SU-DHL-6 (cell line): Measurements from ENCODE around the gene GATAD2B.

Experiments
- CTCF ChIP-seq: fragments of 200-600 bp; sonication (generic); IDR thresholded peaks from one replicate; pipeline ENCODE4 v1.5.1; 2017; ENCODE audit warnings: antibody characterized with exemption, mild to moderate bottlenecking, low read length, moderate library complexity; ENCODE audit not compliant: insufficient read depth, poor library complexity, severe bottlenecking
- EZH2phosphoT487 ChIP-seq: fragments of 200-600 bp; sonication (generic), shearing (Covaris generic); conservative IDR thresholded peaks from 2 replicates; pipeline ENCODE4 v1.6.1; 2018; ENCODE audit warnings: mild to moderate bottlenecking, antibody characterized with exemption, low read length, moderate library complexity, mixed read lengths

- TF ChIP-seq CTCF (peak; percentile 13), EZH2phosphoT487 (no peak)
These were observed 44.6 kb upstream of the GATAD2B start, which contains the start of gene CREB3L4 for GRCh38 chr1:153967107-153967999.
